ENCODE measurements around the gene WDR37.

WDR37 gene

GRCh38 chr10:1120801-1121211 is 64.6 kb downstream of the WDR37 start:
- no peaks in the 10 kb centered on the region for H3F3A ChIP-seq (ENCODE audit: insufficient read depth, low read length)
- no peaks in the 10 kb centered on the region for H3K9me3 ChIP-seq (ENCODE audit: low read length)
- no peaks in the 10 kb centered on the region for H4K20me1 ChIP-seq (ENCODE audit: insufficient read depth, low read length)
- no peaks in the 10 kb centered on the region for H3K4me1 ChIP-seq (ENCODE audit: insufficient read depth, low read length, severe bottlenecking)
- TF ChIP-seq, protein P1, sequence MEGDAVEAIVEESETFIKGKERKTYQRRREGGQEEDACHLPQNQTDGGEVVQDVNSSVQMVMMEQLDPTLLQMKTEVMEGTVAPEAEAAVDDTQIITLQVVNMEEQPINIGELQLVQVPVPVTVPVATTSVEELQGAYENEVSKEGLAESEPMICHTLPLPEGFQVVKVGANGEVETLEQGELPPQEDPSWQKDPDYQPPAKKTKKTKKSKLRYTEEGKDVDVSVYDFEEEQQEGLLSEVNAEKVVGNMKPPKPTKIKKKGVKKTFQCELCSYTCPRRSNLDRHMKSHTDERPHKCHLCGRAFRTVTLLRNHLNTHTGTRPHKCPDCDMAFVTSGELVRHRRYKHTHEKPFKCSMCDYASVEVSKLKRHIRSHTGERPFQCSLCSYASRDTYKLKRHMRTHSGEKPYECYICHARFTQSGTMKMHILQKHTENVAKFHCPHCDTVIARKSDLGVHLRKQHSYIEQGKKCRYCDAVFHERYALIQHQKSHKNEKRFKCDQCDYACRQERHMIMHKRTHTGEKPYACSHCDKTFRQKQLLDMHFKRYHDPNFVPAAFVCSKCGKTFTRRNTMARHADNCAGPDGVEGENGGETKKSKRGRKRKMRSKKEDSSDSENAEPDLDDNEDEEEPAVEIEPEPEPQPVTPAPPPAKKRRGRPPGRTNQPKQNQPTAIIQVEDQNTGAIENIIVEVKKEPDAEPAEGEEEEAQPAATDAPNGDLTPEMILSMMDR (IDR thresholded peaks at IDR 0.05; ENCODE audit: low read length): no peak
- TF ChIP-seq EZH2 (IDR thresholded peaks at IDR 0.05; ENCODE audit: borderline replicate concordance, low read length): no peak
- H3K9me2 ChIP-seq (ENCODE audit: low read depth, low read length): no peaks in the 10 kb centered on the region
- H3K9ac ChIP-seq (ENCODE audit: low read length): no peak overlapping the region
- H3K4me2 ChIP-seq (ENCODE audit: low read length): no peak overlapping the region
- H3K27ac ChIP-seq (ENCODE audit: low read depth, low read length, poor library complexity, severe bottlenecking): no peak overlapping the region
- no peak overlapping the region for H2AFZ ChIP-seq (ENCODE audit: low read length)
- no peaks in the 10 kb centered on the region for H3K79me2 ChIP-seq (ENCODE audit: insufficient read depth, low read length)
- no peaks in the 10 kb centered on the region for H3K27me3 ChIP-seq (ENCODE audit: insufficient read depth, low read length)
- H3K4me3 ChIP-seq (ENCODE audit: low read depth, low read length, poor library complexity, severe bottlenecking): no peak overlapping the region
- H3K36me3 ChIP-seq (ENCODE audit: insufficient read depth, low read length): peaks cover 86% of the 10 kb centered on the region

GRCh38 chr10:1121271-1121970 is 65.2 kb downstream of the WDR37 start:
- no peaks in the 10 kb centered on the region for H3K4me1 ChIP-seq (ENCODE audit: insufficient read depth, low read length, severe bottlenecking)
- H2AFZ ChIP-seq (ENCODE audit: low read length): no peak overlapping the region
- H3K79me2 ChIP-seq (ENCODE audit: insufficient read depth, low read length): no peaks in the 10 kb centered on the region
- H3K9me3 ChIP-seq (ENCODE audit: low read length): no peaks in the 10 kb centered on the region
- H3K36me3 ChIP-seq (ENCODE audit: insufficient read depth, low read length): peaks cover 80% of the 10 kb centered on the region
- TF ChIP-seq, protein P1 (IDR thresholded peaks at IDR 0.05; ENCODE audit: low read length): no peak
- TF ChIP-seq EZH2 (IDR thresholded peaks at IDR 0.05; ENCODE audit: borderline replicate concordance, low read length): no peak
- H4K20me1 ChIP-seq (ENCODE audit: insufficient read depth, low read length): no peaks in the 10 kb centered on the region
- no peaks in the 10 kb centered on the region for H3F3A ChIP-seq (ENCODE audit: insufficient read depth, low read length)
- H3K9me2 ChIP-seq (ENCODE audit: low read depth, low read length): no peaks in the 10 kb centered on the region
- no peak overlapping the region for H3K9ac ChIP-seq (ENCODE audit: low read length)
- H3K27ac ChIP-seq (ENCODE audit: low read depth, low read length, poor library complexity, severe bottlenecking): no peak overlapping the region
- H3K4me2 ChIP-seq (ENCODE audit: low read length): no peak overlapping the region
- H3K27me3 ChIP-seq (ENCODE audit: insufficient read depth, low read length): no peaks in the 10 kb centered on the region
- H3K4me3 ChIP-seq (ENCODE audit: low read depth, low read length, poor library complexity, severe bottlenecking): no peak overlapping the region

DNA sequence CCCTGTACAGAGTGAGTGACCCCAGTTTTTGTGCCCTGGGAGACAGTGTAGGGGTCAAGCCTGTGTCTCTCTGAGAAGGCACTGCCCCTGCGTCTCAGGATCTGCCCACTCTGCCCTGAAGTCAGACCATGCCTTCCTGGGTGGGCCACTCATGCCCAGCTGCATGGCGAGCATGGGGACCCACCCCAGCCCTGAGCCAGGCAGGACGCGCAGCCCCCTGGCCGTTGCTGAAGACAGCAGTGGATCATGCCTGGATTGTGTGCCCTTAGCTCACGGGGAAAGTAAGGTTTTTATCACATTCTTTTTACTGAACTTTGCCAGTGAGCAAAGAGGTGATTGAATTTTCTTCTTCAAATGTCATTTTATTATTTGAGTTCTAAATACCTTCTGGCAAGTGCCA is 66.2 kb downstream of the WDR37 start:
- Histone ChIP-seq H3K36me3 (ENCODE audit: insufficient read depth, low read length) (peaks cover 71% of the 10 kb centered on the region), H4K20me1 (ENCODE audit: insufficient read depth, low read length) (no peaks in the 10 kb centered on the region), H2AFZ (ENCODE audit: low read length) (no peak overlapping the region)

More for the DNA sequence above, 66.2 kb downstream of the WDR37 start:
- TF ChIP-seq, protein P1 (IDR thresholded peaks at IDR 0.05; ENCODE audit: low read length): no peak
- TF ChIP-seq EZH2 (IDR thresholded peaks at IDR 0.05; ENCODE audit: borderline replicate concordance, low read length): no peak
- Histone ChIP-seq H3K27ac (ENCODE audit: low read depth, low read length, poor library complexity, severe bottlenecking) (no peak overlapping the region), H3F3A (ENCODE audit: insufficient read depth, low read length) (no peaks in the 10 kb centered on the region), H3K9ac (ENCODE audit: low read length) (no peak overlapping the region), H3K79me2 (ENCODE audit: insufficient read depth, low read length) (no peaks in the 10 kb centered on the region), H3K4me2 (ENCODE audit: low read length) (no peak overlapping the region), H3K4me1 (ENCODE audit: insufficient read depth, low read length, severe bottlenecking) (no peaks in the 10 kb centered on the region), H3K4me3 (ENCODE audit: low read depth, low read length, poor library complexity, severe bottlenecking) (no peak overlapping the region), H3K27me3 (ENCODE audit: insufficient read depth, low read length) (no peaks in the 10 kb centered on the region), H3K9me3 (ENCODE audit: low read length) (no peaks in the 10 kb centered on the region), H3K9me2 (ENCODE audit: low read depth, low read length) (no peaks in the 10 kb centered on the region)

All from OCI-LY1 (cell line).